Measurements from ENCODE around the gene NDST1.
A peak's percentile ranks its signal among the peaks of the same experiment; 100 is the strongest.

The NDST1 gene

GRCh38 chr5:150525163-150525562, 17.2 kb downstream of the NDST1 start:
- no peak for DNase-seq

- DNase-seq: no peak
These were observed 17.9 kb downstream of the NDST1 start for GRCh38 chr5:150525781-150526180.

- DNase-seq: no peak
These were observed 19.1 kb downstream of the NDST1 start for GRCh38 chr5:150527038-150527437.

- no peak for DNase-seq
These were observed 19.9 kb downstream of the NDST1 start for GRCh38 chr5:150527808-150528207.

GRCh38 chr5:150528924-150529546, 21.1 kb downstream of the NDST1 start:
- no peak for DNase-seq

GRCh38 chr5:150529555-150529954, 21.6 kb downstream of the NDST1 start:
- DNase-seq: no peak

GRCh38 chr5:150530423-150530822, 22.5 kb downstream of the NDST1 start:
- no peak for DNase-seq

GRCh38 chr5:150530951-150531588, 23.1 kb downstream of the NDST1 start:
- no peak for DNase-seq

GRCh38 chr5:150531686-150532085, 23.8 kb downstream of the NDST1 start:
- no peak for DNase-seq

- no peak for DNase-seq
These were observed 24.2 kb downstream of the NDST1 start for GRCh38 chr5:150532151-150532550.

GRCh38 chr5:150532996-150533395, 25.1 kb downstream of the NDST1 start:
- no peak for DNase-seq

GRCh38 chr5:150534811-150535210, 26.9 kb downstream of the NDST1 start:
- DNase-seq: no peak

- no peak for DNase-seq
These were observed 27.7 kb downstream of the NDST1 start for GRCh38 chr5:150535611-150536010.

- no peak for DNase-seq
These were observed 30.3 kb downstream of the NDST1 start for GRCh38 chr5:150538007-150538917.

GRCh38 chr5:150539206-150539605, 31.3 kb downstream of the NDST1 start:
- DNase-seq: no peak

- no peak for DNase-seq
These were observed 32.1 kb downstream of the NDST1 start for GRCh38 chr5:150540042-150540441.

- DNase-seq: no peak
These were observed 32.9 kb downstream of the NDST1 start for GRCh38 chr5:150540615-150541396.

- no peak for DNase-seq
These were observed 33.4 kb downstream of the NDST1 start for GRCh38 chr5:150541397-150541675.

GRCh38 chr5:150541895-150542294, 34.0 kb downstream of the NDST1 start:
- no peak for DNase-seq

GRCh38 chr5:150542933-150543445, 35.1 kb downstream of the NDST1 start:
- no peak for DNase-seq

- peak; percentile 64 for DNase-seq
These were observed 36.8 kb downstream of the NDST1 start for GRCh38 chr5:150544611-150545219.

GRCh38 chr5:150545246-150545645, 37.3 kb downstream of the NDST1 start:
- no peak for DNase-seq

- DNase-seq: no peak
These were observed 40.2 kb downstream of the NDST1 start for GRCh38 chr5:150548123-150548522.

Measured in COR-L47 (cell line).